Hematopoietic multipotent progenitor cell (in vitro differentiated cells): Measurements from ENCODE around the gene AFF4. TPM values are rescaled to one million over a fixed set of nuclear protein-coding genes. Genes with fewer than 3 reads are reported as not detected.
"Not testable (repeated sequence)": the region's sequence is repeated elsewhere in the genome, so short reads cannot be mapped to it uniquely, and the experiment has no call there.

Experiments used
- DNase-seq, 3 donors: peaks; one replicate each; pipeline ENCODE4 v3.0.0-alpha.2; 2011 to 2015; ENCODE audit warnings: low read depth in 2 of 3, low spot score in 2 of 3
- total RNA-seq: library from RNA; depleted of rRNA; stranded (reverse); fragments of >200 nt; gene quantifications from one replicate; pipeline ENCODE4 v1.2.3, GENCODE V29; 2012

Gene AFF4
- total RNA-seq, 1 donor, result 28.8 TPM

DNA sequence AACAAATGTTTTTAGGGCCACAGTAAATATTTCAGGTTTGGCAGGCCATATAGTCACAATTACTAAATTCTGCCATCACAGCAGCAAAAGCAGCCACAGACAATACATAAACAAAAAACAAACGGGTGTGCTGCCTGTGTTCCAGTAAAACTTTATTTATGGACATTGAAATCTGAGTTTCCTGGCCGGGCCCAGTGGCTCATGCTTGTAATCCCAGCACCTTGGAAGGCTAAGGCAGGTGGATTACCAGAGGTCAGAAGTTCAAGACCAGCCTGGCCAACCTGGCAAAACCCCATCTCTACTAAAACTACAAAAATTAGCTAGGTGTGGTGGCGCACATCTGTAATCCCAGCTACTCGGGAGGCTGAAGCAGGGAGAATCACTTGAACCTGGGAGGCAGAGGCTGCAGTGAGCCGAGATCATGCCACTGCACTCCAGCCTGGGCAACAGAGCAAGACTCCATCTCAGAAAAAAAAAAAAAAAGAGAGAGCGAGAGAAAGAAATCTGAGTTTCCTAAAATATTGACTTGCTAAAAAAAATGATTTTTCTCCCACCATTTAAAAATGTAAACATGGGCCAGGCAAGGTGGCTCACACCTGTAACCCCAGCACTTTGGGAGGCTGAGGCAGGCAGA, 7.2 kb downstream of the AFF4 start:
- not testable (repeated sequence) for DNase-seq

DNA sequence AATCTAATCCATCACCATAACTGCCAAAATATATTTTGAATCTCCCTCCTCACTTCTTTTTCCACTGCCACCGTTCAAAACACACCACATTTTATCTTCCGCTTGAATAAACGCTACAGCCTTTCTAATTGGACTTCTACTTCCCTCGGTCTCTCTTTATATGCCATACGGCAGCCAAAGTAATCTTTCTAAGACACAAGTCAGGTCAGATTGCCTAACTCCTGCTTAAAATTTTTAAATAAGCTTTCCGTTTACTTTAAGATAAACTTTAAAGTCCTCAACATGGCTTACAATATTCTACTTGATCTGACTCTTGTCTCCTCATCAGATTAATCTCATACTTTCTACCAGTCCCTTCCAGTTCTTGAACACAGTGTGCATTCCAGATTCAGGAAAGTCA, 9.7 kb downstream of the AFF4 start:
- no peak for DNase-seq

DNA sequence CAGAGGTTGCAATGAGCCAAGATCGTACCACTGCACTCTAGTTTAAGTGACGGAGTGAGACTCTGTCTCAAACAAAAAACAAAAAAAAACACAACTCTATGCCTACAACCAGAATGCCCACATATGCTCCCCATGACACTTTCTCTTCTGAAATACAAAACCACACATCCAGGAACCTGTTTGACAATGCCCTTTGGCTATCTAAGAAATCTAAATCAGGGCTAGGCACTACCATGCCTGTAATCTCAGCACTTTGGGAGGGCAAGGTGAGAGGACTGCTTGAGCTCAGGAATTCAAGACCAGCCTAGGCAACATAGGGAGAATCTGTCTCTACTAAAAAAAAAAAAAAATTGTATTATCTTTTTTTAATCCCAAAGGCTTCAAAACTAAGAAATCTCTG, 10.6 kb downstream of the AFF4 start:
- DNase-seq, result no peak

DNA sequence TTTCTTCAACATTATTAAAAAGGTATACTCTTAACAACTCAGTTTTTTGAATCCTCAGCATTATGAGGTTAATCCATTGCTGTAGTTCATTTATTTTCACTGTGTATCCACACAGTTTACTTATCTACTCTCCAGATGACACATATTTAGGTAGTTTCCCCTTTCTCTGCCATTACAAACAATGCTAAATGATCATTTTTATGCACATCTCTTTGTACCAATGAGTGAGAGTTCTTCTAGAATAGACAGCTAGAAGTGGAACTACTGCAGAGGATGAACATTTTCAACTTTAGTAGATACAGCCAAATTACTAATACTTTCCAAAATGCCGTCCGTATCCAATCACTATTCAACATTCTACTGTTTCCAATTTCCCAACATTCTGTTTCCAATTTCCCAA, 11.5 kb downstream of the AFF4 start:
- DNase-seq, result no peak

DNA sequence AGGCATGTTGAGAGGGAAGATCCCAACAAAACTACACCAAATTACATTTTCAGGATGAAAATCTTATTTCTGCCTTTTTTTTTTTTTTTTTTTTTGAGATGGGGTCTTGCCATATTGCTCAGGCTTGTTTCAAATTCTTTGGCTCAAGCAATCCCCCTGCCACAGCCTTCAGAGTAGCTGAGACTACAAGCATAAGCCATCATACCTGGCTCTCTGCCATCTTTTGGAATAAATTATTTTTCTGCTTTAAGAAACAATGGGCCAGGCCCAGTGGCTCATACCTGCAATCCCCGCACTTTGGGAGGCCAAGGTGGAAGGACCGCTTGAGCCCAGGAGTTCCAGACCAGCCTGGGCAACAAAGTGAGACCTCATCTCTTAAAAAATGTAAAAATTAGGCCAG, 14.3 kb downstream of the AFF4 start:
- DNase-seq, result no peak

DNA sequence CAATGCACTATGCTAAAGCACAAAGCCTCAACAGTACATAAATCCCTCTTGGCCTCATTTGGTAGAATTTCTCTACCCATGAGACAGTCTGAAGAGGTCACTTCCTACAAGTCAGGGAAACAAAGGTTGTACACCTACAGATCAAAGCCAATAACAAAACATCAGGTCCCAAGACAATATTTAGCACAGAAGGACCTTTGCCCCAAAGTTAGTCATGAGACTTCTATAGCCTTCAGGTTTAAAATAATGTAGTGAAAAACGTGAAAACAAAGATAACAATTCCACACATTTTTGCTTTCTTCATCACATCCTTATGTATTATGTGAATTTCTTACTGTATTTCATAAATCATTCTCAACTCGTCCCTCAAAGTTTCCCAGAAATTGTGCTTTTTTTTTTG, 15.8 kb downstream of the AFF4 start:
- no peak for DNase-seq

DNA sequence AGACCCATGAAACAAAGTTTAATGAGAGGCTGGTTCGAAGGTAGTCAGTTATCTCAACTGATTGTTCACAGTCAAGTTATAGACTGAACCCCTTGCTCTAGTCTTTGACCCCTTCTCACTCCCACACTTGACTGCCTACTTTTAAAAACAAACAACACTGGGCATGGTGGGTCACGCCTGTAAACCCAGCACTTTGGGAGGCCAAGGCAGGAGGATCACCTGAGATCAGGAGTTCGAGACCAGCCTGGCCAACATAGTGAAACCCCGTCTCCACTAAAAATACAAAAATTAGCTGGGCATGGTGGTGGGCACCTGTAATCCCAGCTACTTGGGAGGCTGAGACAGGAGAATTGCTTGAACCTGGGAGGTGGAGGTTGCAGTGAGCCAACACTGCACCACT, 18.1 kb downstream of the AFF4 start:
- DNase-seq, result not testable (repeated sequence)

DNA sequence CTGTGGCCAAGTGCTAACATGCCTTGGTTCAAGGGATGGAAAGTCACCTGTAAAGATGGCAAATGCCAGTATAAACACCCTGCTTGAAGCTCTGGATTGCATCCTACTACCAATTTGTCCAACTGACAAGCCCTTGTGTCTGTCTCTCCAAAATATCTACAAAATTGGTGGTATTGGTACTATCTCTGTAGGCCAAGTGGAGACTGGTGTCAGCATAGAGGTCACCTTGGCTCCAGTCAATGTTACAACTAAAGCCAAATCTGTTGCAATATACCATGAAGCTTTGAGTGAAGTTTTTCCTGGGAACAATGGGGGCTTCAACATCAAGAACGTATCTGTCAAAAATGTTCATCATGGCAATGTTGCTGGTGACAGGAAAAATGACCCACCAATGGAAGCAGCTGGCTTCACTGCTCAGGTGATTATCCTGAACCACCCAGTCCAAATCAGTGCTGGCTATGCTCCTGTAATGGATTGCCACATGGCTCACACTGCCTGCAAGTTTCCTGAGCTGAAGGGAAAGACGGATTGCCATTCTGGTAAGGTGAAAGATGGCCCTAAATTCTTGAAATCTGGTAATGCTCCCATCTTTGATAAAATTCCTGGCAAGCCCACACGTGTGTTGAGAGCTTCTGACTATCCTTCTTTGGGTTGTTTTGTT, 19.9 kb downstream of the AFF4 start:
- no peak for DNase-seq

DNA sequence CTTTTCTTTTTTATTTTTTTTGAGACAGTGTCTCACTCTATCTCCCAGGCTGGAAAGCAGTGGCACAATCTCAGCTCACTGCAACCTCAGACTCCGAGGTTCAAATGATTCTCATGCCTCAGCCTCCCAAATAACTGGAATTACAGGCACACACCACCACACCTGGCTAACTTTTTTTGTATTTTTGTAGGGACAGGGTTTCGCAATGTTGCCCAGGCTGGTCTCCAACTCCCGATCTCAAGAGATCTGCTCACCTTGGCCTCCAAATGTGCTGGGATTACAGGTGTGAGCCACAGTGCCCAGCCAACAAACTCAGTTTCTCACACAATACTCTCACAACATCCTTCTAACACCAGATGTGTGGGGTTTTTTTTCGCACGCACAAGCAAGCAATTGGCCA, 22.1 kb downstream of the AFF4 start:
- no peak for DNase-seq

DNA sequence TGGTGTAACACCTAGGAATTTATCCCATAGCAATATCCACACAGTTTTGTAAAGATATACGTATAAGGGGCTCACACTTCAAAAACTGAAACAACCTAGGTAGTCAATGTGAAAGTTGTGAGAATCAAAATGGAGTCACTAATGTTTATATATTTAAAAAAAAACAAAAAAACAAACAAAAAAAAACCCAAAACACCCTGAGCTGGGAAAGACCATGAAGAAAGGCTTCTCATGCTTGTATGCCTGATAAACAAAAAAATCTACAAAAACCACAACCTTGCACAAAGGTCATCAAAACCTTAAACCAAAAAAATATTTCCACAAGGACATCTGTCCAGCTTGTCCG, 35.4 kb downstream of the AFF4 start:
- no peak for DNase-seq

DNA sequence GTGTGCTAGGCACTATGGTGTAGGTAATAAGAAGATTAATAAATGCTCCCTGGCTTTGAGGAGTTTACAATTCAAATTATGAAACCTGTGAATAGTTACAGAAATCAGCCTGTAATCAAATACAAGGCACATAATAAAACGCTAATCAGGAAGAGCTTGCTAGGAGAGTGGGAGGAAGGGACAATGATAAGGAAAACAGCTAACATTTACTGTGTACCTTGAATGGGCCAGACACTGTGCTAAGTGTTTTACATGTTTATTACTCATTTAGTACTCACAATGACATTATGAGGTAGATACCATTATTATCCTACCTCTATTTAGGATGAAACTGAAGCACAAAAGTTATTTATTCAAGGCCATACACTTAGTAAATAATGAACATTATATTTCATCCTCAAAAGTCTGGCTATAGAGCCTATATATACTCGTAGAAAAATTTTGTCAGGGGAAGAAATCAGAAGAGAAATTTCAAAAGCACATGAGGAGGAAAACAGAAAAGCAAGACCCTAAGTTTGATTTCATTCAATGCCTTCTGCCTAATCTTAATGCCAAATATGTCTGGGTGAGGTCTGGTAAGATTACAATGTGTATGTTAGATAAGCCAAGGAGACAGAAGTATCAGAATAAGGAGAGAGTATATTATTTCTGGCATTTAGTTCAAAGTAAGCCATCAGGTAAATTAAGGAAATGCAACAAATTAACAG, 35.9 kb downstream of the AFF4 start:
- DNase-seq, result no peak

DNA sequence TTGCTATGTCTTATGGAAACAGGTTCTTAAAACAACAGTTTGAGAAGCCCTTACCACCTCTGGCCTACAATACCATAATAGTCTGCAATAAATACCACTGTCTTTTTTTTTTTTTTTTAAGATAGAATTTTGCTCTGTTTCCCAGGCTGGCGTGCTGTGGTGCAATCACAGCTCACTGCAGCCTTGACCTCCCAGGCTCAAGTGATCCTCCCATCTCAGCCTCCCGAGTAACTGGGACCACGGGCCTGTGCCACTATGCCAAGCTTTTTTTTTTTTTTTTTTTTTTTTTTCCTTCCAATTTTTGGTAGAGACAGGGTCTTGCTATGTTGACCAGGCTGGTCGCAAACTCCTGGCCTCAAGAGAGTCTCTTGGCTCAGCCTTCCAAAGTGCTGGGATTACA, 37.0 kb downstream of the AFF4 start:
- DNase-seq, result no peak

DNA sequence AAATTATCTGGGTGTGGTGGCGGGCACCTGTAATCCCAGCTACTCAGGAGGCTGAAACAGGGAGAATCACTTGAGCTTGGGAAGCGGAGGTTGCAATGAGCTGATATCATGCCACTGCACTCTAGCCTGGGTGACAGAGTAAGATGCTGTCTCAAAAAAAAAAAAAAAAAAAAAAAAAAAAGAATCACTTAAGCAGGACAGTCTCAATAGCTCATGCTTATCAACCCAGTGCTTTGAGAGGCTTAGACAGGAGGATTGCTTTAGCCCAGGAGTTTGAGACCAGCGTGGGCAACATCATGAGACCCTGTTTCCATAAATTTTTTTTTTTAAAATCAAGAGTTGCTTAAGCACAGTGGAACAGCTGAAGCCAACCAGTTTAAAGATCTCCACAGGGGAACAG, 47.3 kb downstream of the AFF4 start:
- DNase-seq, result no peak

DNA sequence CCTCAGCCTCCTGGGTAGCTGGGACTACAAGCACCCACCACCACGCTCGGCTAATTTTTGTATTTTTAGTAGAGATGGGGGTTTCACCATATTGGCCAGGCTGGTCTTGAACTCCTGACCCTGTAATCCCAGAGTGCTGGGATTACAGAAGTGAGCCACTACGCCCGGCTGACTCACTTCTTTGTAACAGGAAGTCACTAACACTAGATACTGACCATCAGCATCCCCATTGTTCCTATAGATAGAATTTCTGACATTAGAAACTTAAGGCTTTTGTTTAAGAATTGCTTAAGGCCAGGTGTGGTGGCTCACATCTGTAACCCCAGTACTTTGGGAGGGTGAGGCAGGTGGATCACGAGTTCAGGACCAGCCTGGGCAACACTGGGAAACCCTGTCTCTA, 47.8 kb downstream of the AFF4 start:
- no peak for DNase-seq

DNA sequence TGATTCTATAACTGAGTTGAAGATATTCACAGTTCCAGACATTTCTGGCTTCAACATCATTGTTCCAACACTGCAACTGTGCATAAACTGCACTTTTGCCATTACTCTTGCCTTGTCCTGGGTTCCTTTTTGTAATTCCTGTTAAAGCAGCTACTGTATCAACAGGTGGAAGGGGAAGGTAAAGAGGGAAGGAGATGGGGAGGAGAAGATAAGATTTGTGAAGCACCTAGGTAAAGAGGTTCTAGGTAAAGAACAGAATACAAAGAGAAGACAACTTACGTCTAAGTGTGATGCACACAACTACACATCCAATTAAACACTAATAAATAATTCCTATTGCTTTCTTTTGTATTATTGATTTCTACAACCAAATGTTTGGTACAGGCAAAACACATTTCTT, 53.7 kb downstream of the AFF4 start:
- no peak for DNase-seq

DNA sequence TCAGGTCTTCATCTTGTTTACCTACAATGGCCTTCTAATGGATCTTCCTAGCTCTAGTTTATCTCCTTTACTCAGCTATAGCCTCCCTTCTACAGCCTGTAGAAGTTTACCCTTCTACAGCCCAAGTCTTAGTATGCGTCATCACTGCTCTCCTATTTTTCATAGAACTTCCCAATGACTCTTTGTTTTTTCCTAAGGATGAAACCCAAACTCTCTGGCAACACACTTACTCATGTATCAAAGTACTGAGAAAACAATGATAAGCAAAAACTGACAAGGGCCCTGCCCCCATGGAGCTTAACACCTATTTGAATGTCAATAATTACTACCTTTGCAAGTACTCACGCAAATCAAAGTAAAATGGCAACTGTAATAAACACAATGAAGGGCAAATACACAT, 56.3 kb downstream of the AFF4 start:
- DNase-seq, result no peak

DNA sequence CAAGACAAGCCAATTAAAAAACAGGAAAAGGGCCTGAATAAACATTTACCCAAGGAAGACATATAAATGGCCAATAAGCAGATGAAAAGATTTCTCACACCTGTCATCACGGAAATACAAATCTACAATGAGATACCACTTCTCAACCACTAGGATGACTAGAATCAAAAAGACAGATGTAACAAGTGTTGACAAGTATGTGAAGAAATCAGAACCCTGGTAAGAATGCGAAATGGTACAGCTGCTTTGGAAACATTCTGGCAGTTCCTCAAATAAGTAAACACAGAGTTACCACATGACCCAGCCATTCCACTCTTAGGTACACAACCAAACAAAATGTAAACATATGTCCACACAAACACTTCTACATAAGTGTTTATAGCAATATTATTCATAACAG, 57.5 kb downstream of the AFF4 start:
- no peak for DNase-seq

DNA sequence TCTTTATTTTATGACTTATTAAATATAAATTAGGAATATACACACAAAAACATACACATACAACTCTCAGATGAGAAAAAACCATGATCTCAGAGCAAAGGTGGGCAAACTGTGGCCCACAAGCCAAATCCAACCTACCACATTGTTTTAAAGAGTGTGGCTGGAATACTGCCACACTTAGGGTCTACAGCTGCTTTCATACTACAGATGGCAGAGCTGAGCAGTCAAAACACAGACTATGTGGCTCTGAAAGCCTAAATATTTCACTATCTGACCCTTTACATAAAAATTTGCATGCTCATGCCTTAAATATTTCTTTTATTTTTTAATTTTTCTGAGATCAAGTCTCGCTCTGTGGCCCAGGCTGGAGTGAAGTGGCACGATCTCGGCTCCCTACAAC, 61.7 kb downstream of the AFF4 start:
- no peak for DNase-seq

DNA sequence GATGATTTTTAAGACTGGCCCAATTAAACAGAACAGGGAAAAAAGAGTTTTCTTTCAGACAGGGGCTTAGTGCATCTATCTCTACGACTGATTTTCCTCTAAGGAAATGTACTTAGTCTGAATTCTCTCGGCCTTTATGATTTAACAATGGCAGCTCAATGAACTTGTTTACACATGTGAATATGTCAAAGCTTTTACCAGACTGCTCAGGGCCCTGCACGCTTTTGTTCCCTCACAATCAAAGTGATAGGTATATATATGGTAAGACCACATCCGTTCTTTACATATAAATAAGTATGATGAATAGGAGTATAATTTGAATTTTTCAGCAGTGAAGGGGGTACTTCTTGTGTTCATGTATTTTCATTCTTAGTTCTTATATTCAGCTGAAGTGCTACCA, 62.4 kb downstream of the AFF4 start:
- DNase-seq, result no peak

DNA sequence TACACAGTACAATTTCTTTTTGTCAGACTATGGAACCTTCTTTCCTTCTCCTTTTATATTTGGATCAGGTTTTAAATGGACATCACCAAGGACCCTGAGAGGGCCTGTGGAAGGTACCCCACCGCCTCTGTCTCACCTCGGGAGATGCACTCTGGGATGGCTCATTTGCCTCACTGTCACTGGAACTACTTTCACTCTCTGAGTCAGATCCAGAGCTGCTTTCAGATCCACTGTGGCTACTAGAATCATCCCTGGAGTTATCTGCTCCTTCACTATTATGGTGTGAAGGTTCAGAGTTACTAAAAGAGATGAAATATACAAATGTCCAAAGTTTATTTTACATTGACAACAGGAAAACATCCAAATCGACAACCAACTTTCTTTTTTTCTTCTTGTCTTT, 65.3 kb downstream of the AFF4 start:
- no peak for DNase-seq

DNA sequence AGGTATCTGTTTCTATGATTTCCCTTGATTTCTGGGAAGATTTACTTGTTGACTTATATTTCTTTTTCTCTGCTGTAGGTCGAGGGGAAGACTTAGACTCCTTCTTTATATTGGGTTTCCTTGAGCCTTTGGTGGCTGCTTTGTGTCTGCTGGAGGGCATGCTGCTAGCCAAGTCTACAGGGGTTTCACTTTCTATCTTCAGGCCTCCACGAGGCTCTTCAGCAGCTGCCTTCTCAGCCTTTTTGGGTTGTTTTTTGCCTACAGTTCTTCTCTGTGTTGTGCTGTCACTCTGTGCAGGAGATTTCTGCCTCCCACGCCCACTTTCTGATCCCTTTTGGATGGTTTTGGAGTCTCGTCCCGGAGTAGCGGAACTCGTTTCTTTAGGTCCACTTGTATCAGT, 66.7 kb downstream of the AFF4 start:
- no peak for DNase-seq

DNA sequence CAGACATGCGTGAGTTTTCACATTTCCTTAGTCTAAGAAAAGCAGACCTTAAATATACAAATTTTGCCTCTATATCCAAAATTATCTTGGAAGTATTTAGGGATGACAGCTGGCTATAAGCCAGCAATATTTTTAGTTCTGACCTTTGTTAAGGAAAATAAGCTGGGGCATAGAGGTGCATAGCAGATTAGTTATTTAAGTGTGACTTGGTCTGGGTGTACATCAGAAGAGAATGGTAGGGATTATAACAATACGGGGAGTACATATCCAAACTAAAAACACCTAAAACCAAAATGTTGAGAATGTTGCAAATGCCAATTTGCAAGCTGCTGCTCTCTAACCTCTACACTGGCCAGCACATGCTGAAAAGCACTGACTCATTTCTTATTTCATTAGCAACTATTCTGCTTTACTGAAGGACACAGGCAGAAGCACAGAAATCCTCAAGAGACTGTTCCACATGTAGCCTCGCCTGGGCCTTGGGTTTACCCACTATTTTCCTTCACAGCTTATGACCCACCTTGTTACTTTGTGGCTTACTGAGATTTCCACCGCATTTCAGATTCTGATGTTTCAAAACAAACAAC, 67.6 kb downstream of the AFF4 start:
- no peak for DNase-seq
